Loucy (cell line): ENCODE data around the gene SLC6A11.

Experiments used
- EZH2phosphoT487 ChIP-seq: fragments of 200-600 bp; IDR thresholded peaks from 2 replicates; pipeline ENCODE4 v1.6.1; 2018; ENCODE audit warnings: antibody characterized with exemption, mild to moderate bottlenecking, moderate library complexity, borderline replicate concordance
- TF ChIP-seq, protein P1 (sequence below): fragments of 200-600 bp; sonication (generic); conservative IDR thresholded peaks from 2 replicates; pipeline ENCODE4 v1.5.1; 2014; ENCODE audit warnings: mild to moderate bottlenecking, antibody characterized with exemption, low read length

DNA sequence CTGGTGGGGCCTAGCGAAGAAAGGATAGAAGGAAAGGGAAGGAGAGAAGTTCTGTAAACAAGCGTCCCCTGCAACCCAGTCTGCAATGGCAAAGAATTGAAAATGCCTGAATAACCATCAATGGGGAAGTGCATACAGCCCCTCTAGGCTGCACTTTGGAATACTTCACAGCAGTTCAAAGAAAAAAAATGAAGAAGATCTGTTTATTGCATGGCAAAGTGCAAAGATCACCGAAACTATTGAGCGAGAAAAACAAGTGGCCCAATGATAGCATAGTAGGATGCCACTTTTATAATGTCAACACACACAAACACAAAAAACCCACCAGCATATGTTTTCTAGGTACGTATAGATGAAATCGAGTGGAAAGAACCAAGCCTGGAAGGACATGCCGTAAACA is 162.9 kb downstream of the SLC6A11 start:
- TF ChIP-seq, protein P1, sequence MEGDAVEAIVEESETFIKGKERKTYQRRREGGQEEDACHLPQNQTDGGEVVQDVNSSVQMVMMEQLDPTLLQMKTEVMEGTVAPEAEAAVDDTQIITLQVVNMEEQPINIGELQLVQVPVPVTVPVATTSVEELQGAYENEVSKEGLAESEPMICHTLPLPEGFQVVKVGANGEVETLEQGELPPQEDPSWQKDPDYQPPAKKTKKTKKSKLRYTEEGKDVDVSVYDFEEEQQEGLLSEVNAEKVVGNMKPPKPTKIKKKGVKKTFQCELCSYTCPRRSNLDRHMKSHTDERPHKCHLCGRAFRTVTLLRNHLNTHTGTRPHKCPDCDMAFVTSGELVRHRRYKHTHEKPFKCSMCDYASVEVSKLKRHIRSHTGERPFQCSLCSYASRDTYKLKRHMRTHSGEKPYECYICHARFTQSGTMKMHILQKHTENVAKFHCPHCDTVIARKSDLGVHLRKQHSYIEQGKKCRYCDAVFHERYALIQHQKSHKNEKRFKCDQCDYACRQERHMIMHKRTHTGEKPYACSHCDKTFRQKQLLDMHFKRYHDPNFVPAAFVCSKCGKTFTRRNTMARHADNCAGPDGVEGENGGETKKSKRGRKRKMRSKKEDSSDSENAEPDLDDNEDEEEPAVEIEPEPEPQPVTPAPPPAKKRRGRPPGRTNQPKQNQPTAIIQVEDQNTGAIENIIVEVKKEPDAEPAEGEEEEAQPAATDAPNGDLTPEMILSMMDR: no peak
- TF ChIP-seq EZH2phosphoT487: no peak
